Measurements from ENCODE around the gene RAB36.

Gene RAB36

GRCh38 chr22:23180893-23181720 is 35.8 kb downstream of the RAB36 start:
- peak in 2 of 3 experiments; percentile 10 to 15 for DNase-seq (ENCODE audit: low read depth in 2 of 3, low spot score in 2 of 3)

DNA sequence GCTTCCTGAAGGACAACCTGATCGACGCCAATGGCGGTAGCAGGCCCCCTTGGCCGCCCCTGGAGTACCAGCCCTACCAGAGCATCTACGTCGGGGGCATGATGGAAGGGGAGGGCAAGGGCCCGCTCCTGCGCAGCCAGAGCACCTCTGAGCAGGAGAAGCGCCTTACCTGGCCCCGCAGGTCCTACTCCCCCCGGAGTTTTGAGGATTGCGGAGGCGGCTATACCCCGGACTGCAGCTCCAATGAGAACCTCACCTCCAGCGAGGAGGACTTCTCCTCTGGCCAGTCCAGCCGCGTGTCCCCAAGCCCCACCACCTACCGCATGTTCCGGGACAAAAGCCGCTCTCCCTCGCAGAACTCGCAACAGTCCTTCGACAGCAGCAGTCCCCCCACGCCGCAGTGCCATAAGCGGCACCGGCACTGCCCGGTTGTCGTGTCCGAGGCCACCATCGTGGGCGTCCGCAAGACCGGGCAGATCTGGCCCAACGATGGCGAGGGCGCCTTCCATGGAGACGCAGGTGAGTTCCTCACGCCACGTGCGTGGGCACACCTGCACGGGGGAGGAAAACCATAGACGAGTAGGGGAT is 36.5 kb downstream of the RAB36 start:
- DNase-seq (ENCODE audit: low read depth in 2 of 3, low spot score in 2 of 3): no peak

DNA sequence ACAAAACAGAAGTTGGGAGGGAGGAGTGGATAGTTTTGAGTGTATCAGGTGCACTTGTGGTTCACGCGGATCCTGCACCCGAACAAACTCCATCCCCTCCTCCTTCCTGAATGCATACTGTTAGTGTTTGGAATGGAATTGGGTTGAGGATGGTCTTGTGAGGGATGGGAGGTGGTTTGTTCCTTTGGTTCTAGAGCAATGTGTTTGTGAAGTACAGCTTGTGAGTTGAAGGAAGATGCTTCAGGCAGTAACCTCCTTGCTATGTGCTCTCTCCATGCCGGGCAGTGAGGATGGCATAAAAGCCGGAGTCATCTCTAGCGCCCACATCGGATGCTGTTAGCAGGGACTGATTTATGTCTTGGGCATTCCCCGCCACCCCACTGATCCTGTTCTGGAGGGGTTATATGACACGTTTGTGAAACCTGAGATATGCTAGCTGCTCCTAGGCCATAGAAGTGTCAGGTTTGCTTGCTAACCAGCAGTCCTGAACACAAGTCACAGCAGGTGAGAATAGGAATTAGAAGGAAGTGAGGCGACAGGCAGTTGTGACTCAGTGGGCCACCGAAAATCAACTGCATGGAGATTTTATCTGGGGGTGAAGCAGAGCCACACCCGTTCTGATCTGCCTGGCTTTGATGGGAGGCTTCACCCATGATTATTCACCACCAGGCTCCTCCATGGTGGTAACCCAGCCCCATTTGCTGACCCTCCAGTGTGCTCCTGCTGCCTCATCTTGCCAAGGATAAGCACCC is 37.2 kb downstream of the RAB36 start:
- peak in 2 of 3 experiments; percentile 28 to 50 for DNase-seq (ENCODE audit: low read depth in 2 of 3, low spot score in 2 of 3)

DNA sequence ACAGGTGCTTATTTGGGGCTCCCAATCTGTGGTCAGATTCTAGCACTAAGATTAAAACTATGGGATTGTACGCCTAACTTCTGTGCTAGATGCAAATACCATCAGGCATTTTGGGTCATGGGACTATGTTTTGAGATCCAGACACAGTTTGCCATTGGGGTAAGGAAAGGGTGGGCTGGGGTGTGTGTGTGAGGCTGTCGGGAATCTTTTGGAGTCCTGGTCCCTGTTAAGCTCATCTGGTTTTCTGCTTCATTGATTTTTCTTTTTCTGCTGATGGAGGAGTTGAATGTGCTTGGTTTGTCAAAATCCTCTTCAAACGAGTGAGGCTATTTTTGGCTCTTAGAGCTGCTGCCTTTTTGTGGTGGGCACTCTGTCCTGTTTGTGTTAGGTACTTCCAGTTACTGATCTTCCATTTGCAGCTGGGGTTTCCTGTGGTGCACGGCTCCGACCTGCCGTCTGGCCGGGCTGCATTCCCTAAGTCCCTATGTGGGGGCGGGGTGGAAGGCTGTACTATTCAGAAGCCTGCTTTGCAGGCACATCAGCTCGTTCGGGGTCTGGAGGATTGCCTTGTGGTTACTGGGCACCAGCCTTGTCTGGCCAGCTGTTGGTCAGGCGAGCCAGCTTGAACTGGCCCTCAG is 37.9 kb downstream of the RAB36 start:
- DNase-seq (ENCODE audit: low read depth in 2 of 3, low spot score in 2 of 3): no peak

GRCh38 chr22:23184100-23184763 is 39.0 kb downstream of the RAB36 start:
- no peak for DNase-seq (ENCODE audit: low read depth in 2 of 3, low spot score in 2 of 3)

DNA sequence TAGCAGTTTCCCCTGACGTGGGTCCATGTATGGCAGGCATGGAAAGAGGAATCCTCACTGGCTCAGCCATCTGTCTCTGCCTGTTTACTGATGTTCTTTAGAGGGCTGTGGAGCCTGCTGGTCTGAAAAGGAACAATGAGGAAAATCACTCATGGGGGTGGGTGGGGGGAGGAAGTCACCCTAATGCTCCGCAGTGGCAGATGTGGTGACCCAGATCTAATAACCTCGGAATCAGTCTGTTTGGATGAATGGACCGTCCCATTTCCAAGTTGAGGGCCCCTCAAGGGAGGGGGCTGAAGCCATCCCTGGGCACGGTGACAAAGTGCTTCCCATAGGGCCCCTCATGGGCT is 39.5 kb downstream of the RAB36 start:
- no peak for DNase-seq (ENCODE audit: low read depth in 2 of 3, low spot score in 2 of 3)

DNA sequence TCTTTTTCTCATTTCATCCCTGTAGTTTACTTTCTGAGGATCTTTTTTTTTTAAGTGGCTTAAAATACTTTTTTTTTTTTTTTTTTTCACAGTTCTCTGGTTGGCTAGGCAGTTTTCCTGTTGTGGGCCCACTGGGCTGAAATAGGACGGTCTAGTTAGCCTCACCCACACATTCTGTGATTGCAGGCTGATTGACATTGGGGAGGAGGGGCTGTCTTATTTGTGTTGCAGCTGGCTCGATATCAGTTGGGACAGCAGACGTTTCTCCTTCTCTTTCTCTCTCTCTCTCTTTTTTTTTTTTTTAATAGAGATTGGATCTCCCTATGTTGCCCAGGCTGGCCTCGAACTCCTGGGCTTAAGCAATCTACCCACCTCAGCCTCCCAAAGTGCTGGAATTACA is 41.9 kb downstream of the RAB36 start:
- no peak for DNase-seq (ENCODE audit: low read depth in 2 of 3, low spot score in 2 of 3)

DNA sequence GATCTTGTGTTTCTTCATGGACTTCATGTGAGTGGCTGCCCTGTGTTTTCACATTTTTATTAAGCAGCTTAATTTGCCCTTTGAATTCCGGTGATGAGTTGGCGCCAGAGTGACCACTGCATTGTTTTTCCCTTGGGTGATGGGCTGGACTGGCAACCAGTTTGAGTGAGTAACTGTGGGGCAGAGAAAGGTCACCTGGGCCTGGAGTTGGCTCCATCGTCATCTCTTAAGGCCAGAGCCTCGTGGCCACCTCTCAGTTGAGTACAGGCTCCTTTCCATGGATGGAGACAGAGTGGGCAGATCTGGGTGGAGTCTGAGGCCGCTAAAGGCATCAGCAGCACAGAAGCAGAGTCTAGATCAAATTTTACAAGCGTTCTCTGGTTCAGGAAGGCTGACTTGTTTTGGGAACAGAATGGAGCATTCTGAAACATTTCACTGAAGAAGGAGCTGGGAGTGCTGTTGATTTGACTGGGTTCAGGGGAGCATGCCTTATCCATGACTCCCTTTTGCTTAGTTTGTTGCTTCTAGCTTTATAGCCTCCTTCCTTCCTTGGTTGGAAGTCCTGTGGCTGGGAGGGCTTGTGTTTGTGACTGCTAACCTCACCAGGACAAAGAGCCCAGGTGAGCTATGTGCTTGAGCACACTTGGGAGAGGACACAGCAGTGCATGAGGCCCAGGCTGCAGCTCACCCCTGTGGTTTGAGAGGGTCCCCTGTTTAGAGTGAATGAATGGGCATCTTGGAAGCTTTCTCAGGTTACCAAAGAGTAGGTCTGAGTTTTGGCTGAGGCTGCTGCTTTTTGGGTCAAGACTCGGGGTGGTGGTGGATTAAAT is 42.8 kb downstream of the RAB36 start:
- no peak for DNase-seq (ENCODE audit: low read depth in 2 of 3, low spot score in 2 of 3)

GRCh38 chr22:23190526-23190925 is 45.2 kb downstream of the RAB36 start:
- DNase-seq (ENCODE audit: low read depth in 2 of 3, low spot score in 2 of 3): no peak

DNA sequence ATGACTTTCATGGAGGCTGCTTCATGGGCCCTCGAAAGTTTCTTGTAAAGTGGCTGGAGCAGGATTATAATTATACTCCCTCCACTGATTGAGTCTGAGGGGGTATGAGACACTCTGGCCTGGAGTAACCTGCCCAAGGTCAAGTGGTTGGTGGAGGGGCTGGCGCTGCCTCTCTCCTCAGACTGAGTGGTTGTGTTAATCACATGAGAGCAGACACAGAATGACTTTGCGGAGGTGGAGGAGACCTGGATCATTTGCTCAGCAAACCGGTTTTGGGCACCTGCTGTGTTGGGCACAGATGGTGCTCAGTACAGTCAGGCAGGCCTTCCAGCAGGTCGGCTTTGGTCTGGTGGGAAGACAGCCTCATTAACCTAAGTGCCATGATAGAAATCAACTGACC is 46.9 kb downstream of the RAB36 start:
- DNase-seq (ENCODE audit: low read depth in 2 of 3, low spot score in 2 of 3): no peak

DNA sequence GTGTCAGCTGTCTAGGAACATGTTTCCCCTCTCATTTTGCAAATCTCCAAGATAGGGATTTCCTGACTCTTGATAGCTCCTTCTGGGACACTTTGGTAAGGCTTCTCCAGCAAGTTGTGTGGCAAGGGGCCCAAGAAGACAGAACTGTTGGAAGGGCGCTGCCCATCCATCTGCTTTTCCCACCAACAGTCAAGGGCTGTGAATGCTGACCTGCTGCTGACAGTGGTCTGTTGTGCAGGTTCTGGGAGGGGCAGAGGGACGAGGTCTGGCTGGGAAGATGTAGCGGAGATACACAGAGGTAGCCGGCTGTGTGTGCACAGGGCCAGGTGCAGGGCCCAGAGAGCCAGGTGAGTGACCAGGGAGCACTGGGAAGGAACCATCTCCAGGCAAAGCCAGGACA is 47.3 kb downstream of the RAB36 start:
- DNase-seq (ENCODE audit: low read depth in 2 of 3, low spot score in 2 of 3): no peak

GRCh38 chr22:23193196-23193827 is 48.0 kb downstream of the RAB36 start:
- DNase-seq (ENCODE audit: low read depth in 2 of 3, low spot score in 2 of 3): no peak

- DNase-seq (ENCODE audit: low read depth in 2 of 3, low spot score in 2 of 3): no peak
Measured at GRCh38 chr22:23193882-23194281, 48.6 kb downstream of the RAB36 start.

DNA sequence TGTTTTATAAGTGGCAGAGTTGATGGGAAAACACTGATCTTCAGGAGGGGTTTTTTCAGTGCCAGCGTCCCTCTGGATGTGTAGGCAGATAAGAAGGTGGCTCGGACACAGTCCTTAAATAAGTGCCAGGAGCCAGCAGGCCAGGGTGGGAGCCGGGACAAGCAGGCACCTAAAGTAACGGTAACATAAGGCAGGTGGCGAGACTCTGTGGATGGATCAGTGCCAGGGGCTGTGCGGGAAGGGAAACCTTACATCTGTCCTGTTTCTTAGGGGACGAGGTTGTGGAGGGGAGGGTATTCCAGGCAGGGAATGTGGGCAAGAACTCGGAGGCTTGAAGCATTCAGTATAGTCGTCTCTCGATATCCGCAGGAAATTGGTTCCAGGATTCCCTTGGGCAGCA is 50.9 kb downstream of the RAB36 start:
- no peak for DNase-seq (ENCODE audit: low read depth in 2 of 3, low spot score in 2 of 3)

DNA sequence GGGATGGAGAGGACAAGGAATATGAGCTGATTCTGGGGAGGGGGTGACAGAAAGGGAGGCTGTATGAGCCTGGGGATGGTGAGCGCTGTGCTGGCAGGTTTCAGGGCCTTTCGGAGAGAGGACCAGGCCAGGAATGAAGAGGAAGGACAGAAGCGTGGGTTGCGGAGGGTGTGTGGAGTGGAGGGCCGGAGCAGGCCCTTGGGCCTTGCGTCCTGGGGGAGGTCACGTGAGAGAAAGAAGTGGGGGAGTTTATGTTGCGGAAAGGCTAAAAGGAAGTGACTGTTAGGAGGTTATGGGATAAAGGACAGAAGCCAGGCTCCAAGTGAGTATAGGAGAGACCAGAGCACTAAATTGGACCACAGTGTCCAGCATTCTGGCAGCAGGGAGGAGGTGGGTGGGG is 52.6 kb downstream of the RAB36 start:
- no peak for DNase-seq (ENCODE audit: low read depth in 2 of 3, low spot score in 2 of 3)

GRCh38 chr22:23199159-23199558 is 53.9 kb downstream of the RAB36 start:
- no peak for DNase-seq (ENCODE audit: low read depth in 2 of 3, low spot score in 2 of 3)

DNA sequence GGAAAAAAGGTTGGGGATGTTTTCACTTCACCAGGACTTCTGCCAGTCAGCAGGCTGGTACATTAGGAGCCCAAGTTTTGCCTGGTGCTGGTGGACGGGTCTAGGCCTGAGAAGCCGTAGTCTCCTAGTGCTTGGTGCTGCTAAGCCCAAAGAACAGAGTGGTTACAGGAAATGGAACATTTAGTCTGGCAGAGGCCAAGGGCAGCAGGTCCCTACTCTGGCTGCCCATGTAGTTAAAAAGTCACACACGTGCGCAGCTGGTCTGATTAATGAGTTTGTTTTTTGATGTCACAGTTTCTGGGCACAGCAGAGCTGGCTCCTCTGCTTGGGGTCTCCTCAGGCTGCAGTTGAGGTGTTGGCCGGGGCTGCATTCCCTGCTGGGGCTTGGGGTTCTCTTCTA is 55.6 kb downstream of the RAB36 start:
- no peak for DNase-seq (ENCODE audit: low read depth in 2 of 3, low spot score in 2 of 3)

GRCh38 chr22:23202812-23203451 is 57.7 kb downstream of the RAB36 start:
- no peak for DNase-seq (ENCODE audit: low read depth in 2 of 3, low spot score in 2 of 3)

- no peak for DNase-seq (ENCODE audit: low read depth in 2 of 3, low spot score in 2 of 3)
Measured at GRCh38 chr22:23203452-23204124, 58.3 kb downstream of the RAB36 start.

All from activated CD8-positive, alpha-beta memory T cell treated with anti-CD3 and anti-CD28 coated beads for 48 hours (primary cell).